ENCODE measurements around the gene WDR70. TPM values are rescaled to one million over a fixed set of nuclear protein-coding genes. Genes with fewer than 3 reads are reported as not detected.
A peak's percentile ranks its signal among the peaks of the same experiment; 100 is the strongest.
"Not testable (repeated sequence)": the region's sequence is repeated elsewhere in the genome, so short reads cannot be mapped to it uniquely, and the experiment has no call there.

WDR70 gene
- total RNA-seq, 2 donors from 2014 or later = 18.0 to 25.3 TPM

DNA sequence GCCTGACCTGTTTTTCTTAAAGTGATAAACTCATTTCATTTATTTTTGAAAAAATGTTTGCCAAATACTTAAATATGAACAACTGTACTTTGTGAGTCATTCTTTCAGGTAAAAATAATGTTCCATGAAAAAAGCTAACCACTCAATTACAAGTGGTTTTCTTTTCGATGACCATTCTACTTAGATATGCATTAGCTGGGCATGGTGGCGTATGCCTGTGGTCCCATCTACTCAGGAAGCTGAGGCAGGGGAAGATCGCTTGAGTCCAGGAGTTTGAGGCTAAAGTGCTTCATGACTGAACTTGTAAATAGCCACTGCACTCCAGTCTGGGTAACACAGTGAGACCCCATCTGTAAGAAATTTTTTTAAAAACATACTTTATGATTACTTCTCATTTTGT is 4.0 kb upstream of the WDR70 start:
- peaks cover 7 to 8% of the 10 kb centered on the region in 2 donors for H3K4me1 ChIP-seq (ENCODE audit: control insufficient read depth in 1 of 2, low read depth in 2 of 2)
- no peak for DNase-seq (ENCODE audit: low spot score)
- no peak overlapping the region for H3K4me3 ChIP-seq
- no peaks in the 10 kb centered on the region for H3K9me3 ChIP-seq
- no peak overlapping the region for H3K27ac ChIP-seq
- TF ChIP-seq, protein P1, sequence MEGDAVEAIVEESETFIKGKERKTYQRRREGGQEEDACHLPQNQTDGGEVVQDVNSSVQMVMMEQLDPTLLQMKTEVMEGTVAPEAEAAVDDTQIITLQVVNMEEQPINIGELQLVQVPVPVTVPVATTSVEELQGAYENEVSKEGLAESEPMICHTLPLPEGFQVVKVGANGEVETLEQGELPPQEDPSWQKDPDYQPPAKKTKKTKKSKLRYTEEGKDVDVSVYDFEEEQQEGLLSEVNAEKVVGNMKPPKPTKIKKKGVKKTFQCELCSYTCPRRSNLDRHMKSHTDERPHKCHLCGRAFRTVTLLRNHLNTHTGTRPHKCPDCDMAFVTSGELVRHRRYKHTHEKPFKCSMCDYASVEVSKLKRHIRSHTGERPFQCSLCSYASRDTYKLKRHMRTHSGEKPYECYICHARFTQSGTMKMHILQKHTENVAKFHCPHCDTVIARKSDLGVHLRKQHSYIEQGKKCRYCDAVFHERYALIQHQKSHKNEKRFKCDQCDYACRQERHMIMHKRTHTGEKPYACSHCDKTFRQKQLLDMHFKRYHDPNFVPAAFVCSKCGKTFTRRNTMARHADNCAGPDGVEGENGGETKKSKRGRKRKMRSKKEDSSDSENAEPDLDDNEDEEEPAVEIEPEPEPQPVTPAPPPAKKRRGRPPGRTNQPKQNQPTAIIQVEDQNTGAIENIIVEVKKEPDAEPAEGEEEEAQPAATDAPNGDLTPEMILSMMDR (IDR thresholded peaks at IDR 0.05) = no peak
- H3K27me3 ChIP-seq (replicated peaks; ENCODE audit: insufficient read depth) = no peaks in the 10 kb centered on the region
- no peaks in the 10 kb centered on the region for H3K36me3 ChIP-seq
- no peak for ATAC-seq (ENCODE audit: insufficient number of reproducible peaks, low FRiP score, low read depth)

DNA sequence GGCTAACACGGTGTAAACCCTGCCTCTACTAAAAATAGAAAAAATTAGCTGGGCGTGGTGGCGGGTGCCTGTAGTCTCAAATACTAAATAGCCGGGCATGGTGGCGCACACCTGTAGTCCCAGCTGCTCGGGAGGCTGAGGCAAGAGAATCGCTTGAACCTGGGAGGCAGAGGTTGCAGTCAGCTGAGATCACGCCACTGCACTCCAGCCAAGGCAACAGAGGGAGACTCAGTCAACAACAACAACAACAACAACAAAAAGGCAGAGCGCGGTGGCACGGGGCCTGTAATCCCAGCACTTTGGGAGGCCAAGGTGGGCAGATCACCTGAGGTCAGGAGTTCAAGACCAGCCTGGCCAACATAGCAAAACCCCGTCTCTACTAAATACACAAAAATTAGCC is 1.1 kb upstream of the WDR70 start:
- H3K27me3 ChIP-seq (replicated peaks; ENCODE audit: insufficient read depth); DNase-seq (ENCODE audit: low spot score); H3K36me3 ChIP-seq; H3K9me3 ChIP-seq; H3K4me3 ChIP-seq; ATAC-seq (ENCODE audit: insufficient number of reproducible peaks, low FRiP score, low read depth); H3K27ac ChIP-seq: not testable (repeated sequence)
- peaks cover 9 to 12% of the 10 kb centered on the region in 2 donors for H3K4me1 ChIP-seq (ENCODE audit: control insufficient read depth in 1 of 2, low read depth in 2 of 2)

DNA sequence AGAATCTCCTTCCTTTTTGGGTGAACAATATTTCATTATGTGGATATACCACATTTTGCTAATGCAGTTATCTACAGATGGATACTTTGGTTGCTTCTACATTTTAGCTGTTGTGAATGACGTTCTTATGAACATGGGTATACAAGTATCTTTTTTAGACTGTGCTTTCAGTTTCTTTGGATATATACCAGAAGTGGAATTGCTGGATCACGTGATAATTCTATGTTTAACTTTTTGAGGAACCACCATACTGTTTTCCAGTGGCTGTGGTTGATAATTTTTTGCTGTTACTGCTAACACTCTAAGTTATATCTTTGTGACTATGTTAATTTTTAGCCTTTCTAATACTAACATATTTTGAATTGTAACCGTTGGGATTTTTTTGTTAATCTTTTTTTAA is 12.5 kb downstream of the WDR70 start:
- TF ChIP-seq, protein P1 (IDR thresholded peaks at IDR 0.05) = no peak
- Histone ChIP-seq H3K9me3 (no peaks in the 10 kb centered on the region), H3K4me1 (ENCODE audit: control insufficient read depth in 1 of 2, low read depth in 2 of 2) (no peaks in the 10 kb centered on the region), H3K4me3 (peak overlapping the region; percentile 15), H3K36me3 (peaks cover 16% of the 10 kb centered on the region), H3K27ac (no peak overlapping the region), H3K27me3 (replicated peaks; ENCODE audit: insufficient read depth) (no peaks in the 10 kb centered on the region)
- DNase-seq (ENCODE audit: low spot score) (no peak), ATAC-seq (ENCODE audit: insufficient number of reproducible peaks, low FRiP score, low read depth) (no peak)

DNA sequence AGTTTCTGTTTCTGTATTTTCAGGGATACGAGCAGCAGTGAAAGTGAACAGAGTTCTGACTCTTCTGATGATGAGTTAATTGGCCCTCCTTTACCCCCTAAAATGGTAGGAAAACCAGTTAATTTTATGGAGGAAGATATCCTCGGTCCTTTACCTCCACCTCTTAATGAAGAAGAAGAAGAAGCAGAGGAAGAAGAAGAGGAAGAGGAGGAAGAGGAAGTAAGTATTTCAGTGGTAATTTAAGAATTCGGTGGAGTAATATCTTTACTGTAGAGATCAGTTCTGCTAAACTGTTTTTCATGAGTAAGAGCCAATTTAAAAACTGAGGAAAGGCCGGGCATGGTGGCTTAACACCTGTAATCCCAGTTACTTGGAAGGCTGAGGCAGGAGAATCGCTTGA is 17.2 kb downstream of the WDR70 start:
- no peaks in the 10 kb centered on the region for H3K27me3 ChIP-seq (replicated peaks; ENCODE audit: insufficient read depth)
- ATAC-seq (ENCODE audit: insufficient number of reproducible peaks, low FRiP score, low read depth) (no peak), DNase-seq (ENCODE audit: low spot score) (no peak)
- TF ChIP-seq, protein P1 (IDR thresholded peaks at IDR 0.05) = no peak
- no peak overlapping the region for H3K4me3 ChIP-seq
- H3K27ac ChIP-seq = no peak overlapping the region
- H3K36me3 ChIP-seq = peaks cover 16% of the 10 kb centered on the region
- no peaks in the 10 kb centered on the region for H3K4me1 ChIP-seq (ENCODE audit: control insufficient read depth in 1 of 2, low read depth in 2 of 2)
- H3K9me3 ChIP-seq = no peaks in the 10 kb centered on the region

DNA sequence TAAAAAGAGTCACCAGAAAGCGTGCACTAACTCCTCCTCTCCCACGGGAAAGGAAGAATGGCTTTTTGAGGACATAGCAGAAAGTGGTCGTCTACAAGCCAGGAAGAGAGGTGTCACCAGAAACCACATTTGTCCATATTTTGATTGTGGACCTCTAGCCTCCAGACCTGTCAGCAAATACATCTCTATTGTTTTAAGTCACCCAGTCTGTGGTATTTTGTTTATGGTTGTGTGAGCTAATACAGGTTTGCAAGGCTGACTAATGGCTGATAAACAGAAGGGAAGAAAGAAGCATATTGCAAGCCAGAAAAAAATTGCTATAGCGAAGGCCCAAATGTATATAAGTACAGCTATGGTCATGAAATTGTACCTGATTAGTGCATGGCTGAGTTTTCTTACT is 21.4 kb downstream of the WDR70 start:
- no peak overlapping the region for H3K27ac ChIP-seq
- no peaks in the 10 kb centered on the region for H3K9me3 ChIP-seq
- no peaks in the 10 kb centered on the region for H3K27me3 ChIP-seq (replicated peaks; ENCODE audit: insufficient read depth)
- no peak for DNase-seq (ENCODE audit: low spot score)
- peaks cover 5% of the 10 kb centered on the region for H3K36me3 ChIP-seq
- no peaks in the 10 kb centered on the region for H3K4me1 ChIP-seq (ENCODE audit: control insufficient read depth in 1 of 2, low read depth in 2 of 2)
- TF ChIP-seq, protein P1 (IDR thresholded peaks at IDR 0.05) = no peak
- ATAC-seq (ENCODE audit: insufficient number of reproducible peaks, low FRiP score, low read depth) = no peak
- H3K4me3 ChIP-seq = no peak overlapping the region

DNA sequence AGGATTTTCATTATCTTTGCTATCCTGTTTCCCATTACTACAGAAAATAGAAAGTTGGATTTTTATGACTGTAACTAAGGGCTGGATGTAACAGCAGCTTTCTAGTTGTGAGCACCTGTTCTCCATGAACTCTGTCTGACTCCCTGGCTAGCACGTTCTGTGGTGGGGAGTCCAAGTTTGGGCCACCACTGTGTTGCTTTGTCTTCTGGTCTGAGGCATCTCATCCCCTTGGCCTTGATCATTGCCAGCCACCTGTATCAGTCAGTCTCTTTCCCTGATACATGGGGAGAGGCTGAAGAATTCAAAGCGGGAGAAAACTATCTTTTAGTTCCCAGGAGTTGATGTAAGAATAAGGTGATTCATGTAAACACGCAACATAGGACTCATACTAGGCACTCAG is 33.4 kb downstream of the WDR70 start:
- Histone ChIP-seq H3K27ac (no peak overlapping the region), H3K36me3 (peaks cover 15% of the 10 kb centered on the region), H3K4me1 (ENCODE audit: control insufficient read depth in 1 of 2, low read depth in 2 of 2) (no peaks in the 10 kb centered on the region), H3K27me3 (replicated peaks; ENCODE audit: insufficient read depth) (no peaks in the 10 kb centered on the region), H3K4me3 (no peak overlapping the region), H3K9me3 (no peaks in the 10 kb centered on the region)
- no peak for DNase-seq (ENCODE audit: low spot score)
- TF ChIP-seq, protein P1 (IDR thresholded peaks at IDR 0.05) = no peak
- no peak for ATAC-seq (ENCODE audit: insufficient number of reproducible peaks, low FRiP score, low read depth)

DNA sequence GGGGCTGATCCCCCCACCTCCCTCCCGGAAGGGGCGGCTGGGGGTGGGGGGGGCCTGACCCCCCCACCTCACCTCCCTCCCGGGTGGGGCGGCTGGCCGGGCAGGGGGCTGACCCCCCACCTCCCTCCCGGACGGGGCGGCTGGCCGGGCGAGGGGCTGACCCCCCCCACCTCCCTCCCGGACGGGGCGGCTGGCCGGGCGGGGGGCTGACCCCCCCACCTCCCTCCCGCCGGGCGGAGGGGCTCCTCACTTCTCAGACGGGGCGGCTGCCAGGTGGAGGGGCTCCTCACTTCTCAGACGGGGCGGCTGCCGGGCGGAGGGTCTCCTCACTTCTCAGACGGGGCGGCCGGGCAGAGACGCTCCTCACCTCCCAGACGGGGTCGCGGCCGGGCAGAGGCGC is 36.3 kb downstream of the WDR70 start:
- ATAC-seq (ENCODE audit: insufficient number of reproducible peaks, low FRiP score, low read depth); H3K4me3 ChIP-seq; H3K4me1 ChIP-seq (ENCODE audit: control insufficient read depth in 1 of 2, low read depth in 2 of 2); DNase-seq (ENCODE audit: low spot score); H3K27me3 ChIP-seq (replicated peaks; ENCODE audit: insufficient read depth); H3K27ac ChIP-seq; H3K9me3 ChIP-seq: not testable (repeated sequence)
- H3K36me3 ChIP-seq = peaks cover 14% of the 10 kb centered on the region

All from thoracic aorta (tissue), 2 donors.